22Rv1 (cell line): Measurements from ENCODE around the gene SCGB3A2.
"Not testable (repeated sequence)": the region's sequence is repeated elsewhere in the genome, so short reads cannot be mapped to it uniquely, and the experiment has no call there.

Source experiments
- H3K27ac ChIP-seq: fragments of 450-650 bp; 2 replicates; pipeline ENCODE4 v1.5.1; 2017
- CTCF ChIP-seq: fragments of 450-650 bp; IDR thresholded peaks from 2 replicates; pipeline ENCODE4 v1.5.1; 2017; ENCODE audit warnings: mild to moderate bottlenecking
- ZFX ChIP-seq: fragments of 450-650 bp; IDR thresholded peaks from 2 replicates; pipeline ENCODE4 v1.6.1; 2017; ENCODE audit warnings: antibody characterized with exemption, borderline replicate concordance

The SCGB3A2 gene

DNA sequence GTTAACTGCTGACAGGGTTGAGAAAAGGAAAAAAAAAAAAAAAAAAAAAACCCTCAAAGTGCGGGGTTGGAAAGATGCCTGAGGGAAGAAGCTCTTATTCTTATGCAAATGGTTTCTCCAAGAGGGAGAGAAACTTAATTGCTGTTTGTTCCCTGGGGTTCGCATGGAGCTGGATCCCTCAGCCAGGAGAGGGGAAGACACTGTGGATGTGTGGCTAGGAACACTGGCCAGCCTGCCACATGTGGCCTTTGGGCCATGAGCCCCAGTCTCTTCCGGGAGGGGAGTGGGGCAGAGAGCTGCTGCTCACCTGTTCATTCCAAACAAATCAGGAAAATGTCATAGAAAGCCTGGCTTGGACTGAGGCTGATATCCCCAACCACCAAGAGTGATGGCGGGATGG is 9.4 kb upstream of the SCGB3A2 start:
- H3K27ac ChIP-seq = no peak overlapping the region
- TF ChIP-seq CTCF (no peak), ZFX (no peak)

- H3K27ac ChIP-seq = not testable (repeated sequence)
Observed at GRCh38 chr5:147869892-147870291, 8.6 kb upstream of the SCGB3A2 start.

DNA sequence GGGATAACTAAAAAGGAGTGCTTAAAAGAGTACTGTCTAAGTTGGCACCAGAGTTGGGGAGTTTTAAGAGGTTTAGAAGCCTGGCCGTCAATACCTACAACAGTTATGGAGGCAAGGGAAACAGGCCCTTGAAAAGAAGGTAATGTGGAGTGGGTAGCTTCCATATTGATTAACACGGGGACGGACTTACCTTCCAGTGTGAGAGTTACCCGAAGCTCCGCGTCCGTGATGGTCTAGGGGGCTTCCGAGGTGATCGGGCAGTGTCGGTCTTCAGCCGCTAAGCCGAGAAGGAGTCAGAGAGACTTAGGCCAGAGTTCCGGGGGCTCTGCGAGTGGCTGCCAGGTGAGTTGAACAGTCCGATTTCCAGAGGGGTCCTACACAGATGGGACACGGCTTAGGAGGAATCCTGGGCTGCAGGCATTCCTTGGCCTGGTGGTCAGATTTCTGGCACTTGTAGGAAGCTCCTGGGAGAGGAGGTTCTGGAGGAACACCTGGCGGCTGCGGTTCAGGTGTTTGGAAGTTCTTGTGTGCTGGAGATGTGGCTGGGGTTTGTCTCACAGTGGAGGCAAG is 6.4 kb upstream of the SCGB3A2 start:
- H3K27ac ChIP-seq = not testable (repeated sequence)

DNA sequence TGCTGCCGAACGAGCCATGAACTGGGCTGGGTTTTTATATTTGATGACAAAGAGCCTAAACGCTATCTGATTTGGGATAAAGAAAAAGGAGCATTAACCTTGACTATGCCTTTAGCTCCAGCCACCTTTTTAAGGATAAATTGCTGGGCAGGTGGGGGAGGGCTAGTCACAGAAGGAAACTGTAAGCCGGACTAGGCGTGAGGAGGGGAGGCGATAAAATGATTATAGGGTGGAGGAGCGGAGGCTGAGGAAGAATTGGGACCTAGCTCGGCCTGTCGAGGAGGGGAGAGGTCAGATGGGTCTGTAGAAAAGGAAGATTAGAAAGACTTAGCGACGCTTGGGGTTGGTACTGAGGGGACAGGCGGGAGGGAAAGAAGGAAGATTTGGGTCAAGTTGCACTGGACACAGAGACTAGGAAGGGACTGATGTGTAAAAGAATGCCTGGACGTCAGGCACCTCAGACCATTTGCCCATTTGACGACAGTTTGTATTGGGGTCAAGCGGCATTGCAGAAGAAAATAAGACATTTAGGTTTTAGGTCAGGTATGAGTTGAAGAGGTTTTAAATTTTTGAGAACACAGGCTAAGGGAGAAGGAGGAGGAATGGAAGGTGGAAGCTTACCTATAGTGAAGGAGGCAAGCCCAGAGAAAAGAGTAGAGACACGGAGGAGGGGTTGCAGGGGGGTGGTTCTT is 5.6 kb upstream of the SCGB3A2 start:
- not testable (repeated sequence) for H3K27ac ChIP-seq

DNA sequence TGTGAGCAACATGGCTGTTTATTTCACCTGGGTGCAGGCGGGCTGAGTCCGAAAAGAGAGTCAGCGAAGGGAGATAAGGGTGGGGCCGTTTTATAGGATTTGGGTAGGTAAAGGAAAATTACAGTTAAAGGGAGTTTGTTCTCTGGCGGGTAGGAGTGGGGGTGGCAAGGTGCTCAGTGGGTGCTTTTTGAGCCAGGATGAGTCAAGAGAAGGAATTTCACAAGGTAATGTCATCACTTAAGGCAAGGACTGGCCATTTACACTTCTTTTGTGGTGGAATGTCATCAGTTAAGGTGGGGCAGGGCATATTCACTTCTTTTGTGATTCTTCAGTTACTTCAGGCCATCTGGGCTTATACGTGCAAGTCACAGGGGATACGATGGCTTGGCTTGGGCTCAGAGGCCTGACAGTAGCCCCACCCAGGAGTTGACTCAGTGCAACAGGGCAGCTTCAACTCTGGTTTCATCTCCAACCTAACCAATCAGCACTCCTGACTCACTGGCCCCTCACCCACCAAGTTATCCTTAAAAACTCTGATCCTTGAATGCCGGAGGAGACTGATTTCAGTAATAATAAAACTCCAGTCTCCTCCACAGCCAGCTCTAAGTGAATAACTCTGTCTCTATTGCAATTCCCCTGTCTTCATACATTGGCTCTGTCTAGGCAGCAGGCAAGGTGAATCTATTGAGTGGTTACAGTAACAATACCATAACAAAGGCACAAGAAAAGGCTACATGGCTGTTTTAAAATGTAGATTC is 4.2 kb upstream of the SCGB3A2 start:
- H3K27ac ChIP-seq = not testable (repeated sequence)

GRCh38 chr5:147874910-147875367 is 3.6 kb upstream of the SCGB3A2 start:
- TF ChIP-seq ZFX = no peak
- no peak for TF ChIP-seq CTCF
- H3K27ac ChIP-seq = no peak overlapping the region

DNA sequence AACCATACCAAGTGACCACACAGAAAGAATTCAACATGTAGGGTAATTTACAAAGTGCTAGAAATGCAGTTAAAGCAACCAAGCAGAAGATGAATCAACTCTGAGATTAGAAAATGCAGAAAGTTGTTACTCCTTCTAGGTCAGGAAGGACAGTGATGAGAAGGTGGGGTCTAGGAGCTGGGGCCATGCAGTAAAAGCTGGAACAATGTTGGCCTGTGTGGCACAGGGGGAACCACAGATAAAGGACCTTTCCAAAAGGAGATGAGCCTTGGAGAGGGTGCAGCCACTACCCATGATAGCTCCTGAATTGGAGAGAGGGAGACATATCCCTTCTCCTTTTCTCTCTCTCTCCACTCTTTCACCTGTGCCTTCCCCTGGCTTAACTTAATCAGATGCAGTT is 2.4 kb upstream of the SCGB3A2 start:
- TF ChIP-seq CTCF (no peak), ZFX (no peak)
- no peak overlapping the region for H3K27ac ChIP-seq

GRCh38 chr5:147876626-147877025 is 1.9 kb upstream of the SCGB3A2 start:
- H3K27ac ChIP-seq = no peak overlapping the region
- TF ChIP-seq ZFX (no peak), CTCF (no peak)

DNA sequence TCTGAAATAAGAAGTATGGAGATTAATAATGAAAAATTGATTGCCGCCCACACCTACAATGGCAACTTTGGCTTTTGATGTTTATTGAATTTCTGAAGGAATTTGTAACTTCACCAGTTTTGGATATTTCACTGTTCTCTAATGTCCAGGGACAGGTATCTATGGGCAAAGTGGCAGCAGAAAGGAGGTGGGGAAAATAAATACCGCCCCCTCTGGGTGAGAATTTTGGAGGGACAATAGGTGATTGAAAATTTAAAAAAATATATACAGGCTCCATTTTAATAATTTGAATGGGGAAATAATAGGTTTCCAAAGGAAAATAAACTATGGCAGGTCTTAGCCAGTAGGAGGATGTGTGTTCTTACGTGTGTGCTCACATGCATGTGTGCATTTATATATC is 1.3 kb downstream of the SCGB3A2 start:
- no peak overlapping the region for H3K27ac ChIP-seq
- no peak for TF ChIP-seq ZFX
- no peak for TF ChIP-seq CTCF
